ENCODE data around the gene MYBPH.

The MYBPH gene

DNA sequence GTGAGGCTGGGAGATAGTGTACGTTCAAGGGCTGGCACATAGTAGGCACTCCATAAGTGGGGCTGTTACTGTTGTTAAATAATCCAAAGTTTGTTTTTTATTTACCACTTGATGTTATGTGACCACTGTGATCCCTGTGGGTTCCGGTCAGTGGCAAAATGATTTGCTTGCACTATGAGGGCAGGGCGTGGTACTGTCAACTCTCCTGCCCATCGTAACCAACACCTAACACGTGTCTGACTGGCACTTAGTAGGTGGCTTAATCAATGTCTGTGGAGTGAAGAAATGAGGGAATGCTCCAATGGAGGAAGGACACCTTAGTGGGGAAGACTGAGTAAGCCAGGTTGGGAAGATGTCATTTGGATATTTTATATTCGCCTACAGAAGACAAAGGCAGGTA, 33.5 kb downstream of the MYBPH start:
- H3K4me1 ChIP-seq (ENCODE audit: control insufficient read depth, insufficient read depth, low read length): peaks cover 18% of the 10 kb centered on the region
- no peaks in the 10 kb centered on the region for H3K36me3 ChIP-seq (ENCODE audit: control insufficient read depth, insufficient read depth, low read length)
- no peaks in the 10 kb centered on the region for H3K9me3 ChIP-seq (ENCODE audit: control insufficient read depth, low read length)
- H3K27me3 ChIP-seq (ENCODE audit: control insufficient read depth, insufficient read depth, low read length, poor library complexity, severe bottlenecking): no peaks in the 10 kb centered on the region
- H3K4me3 ChIP-seq (ENCODE audit: insufficient read depth, low read depth, low read length): no peak overlapping the region
- no peak overlapping the region for H3K27ac ChIP-seq (ENCODE audit: insufficient read depth, low read depth, low read length, poor library complexity, severe bottlenecking)
- WGBS, 2 experiments: 97% methylated on average over 6 of the region's 6 CpGs

DNA sequence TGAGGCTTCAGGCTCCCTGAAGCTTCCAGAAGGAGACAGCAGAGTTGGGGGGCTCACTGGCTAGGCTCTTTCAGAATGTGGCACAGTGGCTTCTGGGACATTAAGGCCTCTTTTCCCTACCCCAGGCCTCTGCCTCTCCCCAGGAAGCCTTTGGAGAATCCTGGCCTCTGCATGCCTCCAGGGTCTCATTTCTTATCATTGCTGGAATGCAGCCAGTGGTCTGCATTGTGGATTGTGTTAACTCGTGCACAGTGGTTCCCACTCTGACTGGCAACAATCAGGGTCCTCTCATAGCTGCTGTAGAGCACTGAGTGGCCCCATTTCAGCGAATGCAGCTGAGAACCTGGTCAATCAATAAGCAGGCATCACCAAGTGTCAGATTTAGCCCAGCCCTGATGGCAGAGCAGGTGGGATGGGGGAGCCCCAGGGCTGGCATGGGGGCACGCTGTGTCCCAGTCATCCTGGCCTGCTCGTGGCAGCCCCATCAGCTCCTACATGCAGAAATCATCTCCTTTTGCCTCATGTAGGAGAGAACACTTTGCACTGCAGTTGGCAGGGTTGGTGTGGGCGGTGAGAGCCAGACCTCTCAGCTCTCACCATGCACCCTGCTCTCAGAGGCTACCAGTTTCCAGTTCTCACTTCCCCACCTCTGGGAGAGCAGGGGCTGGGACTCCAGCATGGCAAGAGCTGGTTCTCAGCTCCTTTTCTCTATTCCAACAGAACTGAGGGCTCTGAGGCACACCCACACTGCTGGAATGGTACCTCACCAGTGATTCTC, 34.7 kb downstream of the MYBPH start:
- Histone ChIP-seq H3K27me3 (ENCODE audit: control insufficient read depth, insufficient read depth, low read length, poor library complexity, severe bottlenecking) (no peaks in the 10 kb centered on the region), H3K27ac (ENCODE audit: insufficient read depth, low read depth, low read length, poor library complexity, severe bottlenecking) (no peak overlapping the region), H3K4me3 (ENCODE audit: insufficient read depth, low read depth, low read length) (no peak overlapping the region), H3K9me3 (ENCODE audit: control insufficient read depth, low read length) (no peaks in the 10 kb centered on the region), H3K36me3 (ENCODE audit: control insufficient read depth, insufficient read depth, low read length) (no peaks in the 10 kb centered on the region), H3K4me1 (ENCODE audit: control insufficient read depth, insufficient read depth, low read length) (peaks cover 17% of the 10 kb centered on the region)
- 82 to 83% methylated on average over 5 of the region's 5 CpGs for WGBS, 2 experiments

DNA sequence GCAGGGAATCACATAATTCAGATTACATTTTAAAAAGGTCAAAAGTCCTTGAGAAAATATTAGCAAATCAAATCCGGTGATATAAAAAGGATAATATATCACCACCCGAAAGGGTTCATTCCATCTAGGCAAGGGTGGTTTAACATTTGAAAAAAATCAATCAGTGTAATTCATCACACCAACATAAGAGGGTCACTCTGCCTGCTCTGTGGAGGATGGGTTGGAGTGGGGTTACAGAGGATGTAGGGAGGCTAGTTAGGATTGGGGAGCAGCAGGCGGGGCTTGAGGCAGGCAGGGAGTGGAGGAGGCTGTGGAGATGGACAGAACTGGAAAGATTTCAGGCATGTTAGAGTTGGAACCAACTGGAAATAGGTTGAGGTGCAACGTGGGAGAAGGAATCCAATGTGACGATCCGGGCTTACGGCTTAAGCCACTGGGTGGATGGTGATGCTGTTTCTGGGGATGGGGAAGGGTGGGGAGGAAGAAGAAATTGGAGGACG, 35.6 kb downstream of the MYBPH start:
- Histone ChIP-seq H3K4me3 (ENCODE audit: insufficient read depth, low read depth, low read length) (no peak overlapping the region), H3K9me3 (ENCODE audit: control insufficient read depth, low read length) (no peaks in the 10 kb centered on the region), H3K36me3 (ENCODE audit: control insufficient read depth, insufficient read depth, low read length) (no peaks in the 10 kb centered on the region), H3K27me3 (ENCODE audit: control insufficient read depth, insufficient read depth, low read length, poor library complexity, severe bottlenecking) (no peaks in the 10 kb centered on the region), H3K27ac (ENCODE audit: insufficient read depth, low read depth, low read length, poor library complexity, severe bottlenecking) (no peak overlapping the region), H3K4me1 (ENCODE audit: control insufficient read depth, insufficient read depth, low read length) (peaks cover 13% of the 10 kb centered on the region)
- 89 to 94% methylated on average over 8 of the region's 8 CpGs for WGBS, 2 experiments

DNA sequence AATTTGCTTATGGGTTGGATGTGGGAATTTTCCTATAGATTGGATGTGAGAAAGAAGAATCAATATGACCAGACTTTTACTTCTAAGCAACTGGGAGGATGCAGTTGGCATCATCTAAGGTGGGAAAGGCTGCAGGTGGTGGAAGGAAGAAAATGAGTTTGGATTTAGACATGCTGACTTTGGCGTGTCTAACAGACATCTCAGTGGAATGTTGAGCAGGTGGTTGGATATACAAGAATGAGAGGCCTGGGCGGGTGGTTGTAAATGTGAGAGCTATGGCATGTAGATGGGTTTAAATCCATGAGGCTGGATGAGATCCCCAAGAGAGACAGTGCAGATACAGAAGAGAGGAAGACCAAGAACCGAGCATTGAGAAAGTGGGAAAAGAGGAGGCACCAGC, 37.6 kb downstream of the MYBPH start:
- Histone ChIP-seq H3K4me1 (ENCODE audit: control insufficient read depth, insufficient read depth, low read length) (peaks cover 18% of the 10 kb centered on the region), H3K27ac (ENCODE audit: insufficient read depth, low read depth, low read length, poor library complexity, severe bottlenecking) (no peak overlapping the region), H3K36me3 (ENCODE audit: control insufficient read depth, insufficient read depth, low read length) (no peaks in the 10 kb centered on the region), H3K27me3 (ENCODE audit: control insufficient read depth, insufficient read depth, low read length, poor library complexity, severe bottlenecking) (no peaks in the 10 kb centered on the region), H3K4me3 (ENCODE audit: insufficient read depth, low read depth, low read length) (no peak overlapping the region), H3K9me3 (ENCODE audit: control insufficient read depth, low read length) (no peaks in the 10 kb centered on the region)
- 90 to 97% methylated on average over 3 of the region's 3 CpGs for WGBS, 2 experiments

DNA sequence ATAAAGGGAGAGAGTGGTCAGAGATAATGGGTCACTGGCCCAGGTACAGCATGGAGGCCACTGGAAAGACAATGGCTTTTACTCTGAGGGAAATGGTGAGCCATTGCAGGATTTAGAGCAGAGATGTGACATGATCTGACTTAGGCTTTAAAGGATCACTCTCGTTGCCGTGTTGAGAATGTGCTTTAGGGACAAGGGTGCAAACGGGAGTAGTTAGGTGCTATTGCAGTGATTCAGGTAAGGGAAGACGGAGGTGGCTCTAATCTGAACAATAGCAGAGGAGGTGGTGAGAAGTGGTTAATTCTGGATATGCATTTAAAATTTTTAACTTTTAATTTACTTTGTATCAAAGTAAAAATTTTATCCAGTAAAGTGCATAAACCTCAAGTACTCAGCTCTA, 38.3 kb downstream of the MYBPH start:
- H3K36me3 ChIP-seq (ENCODE audit: control insufficient read depth, insufficient read depth, low read length): no peaks in the 10 kb centered on the region
- H3K27me3 ChIP-seq (ENCODE audit: control insufficient read depth, insufficient read depth, low read length, poor library complexity, severe bottlenecking): no peaks in the 10 kb centered on the region
- H3K9me3 ChIP-seq (ENCODE audit: control insufficient read depth, low read length): no peaks in the 10 kb centered on the region
- no peak overlapping the region for H3K27ac ChIP-seq (ENCODE audit: insufficient read depth, low read depth, low read length, poor library complexity, severe bottlenecking)
- H3K4me1 ChIP-seq (ENCODE audit: control insufficient read depth, insufficient read depth, low read length): peaks cover 18% of the 10 kb centered on the region
- no peak overlapping the region for H3K4me3 ChIP-seq (ENCODE audit: insufficient read depth, low read depth, low read length)
- 95 to 96% methylated on average over 4 of the region's 4 CpGs for WGBS, 2 experiments

DNA sequence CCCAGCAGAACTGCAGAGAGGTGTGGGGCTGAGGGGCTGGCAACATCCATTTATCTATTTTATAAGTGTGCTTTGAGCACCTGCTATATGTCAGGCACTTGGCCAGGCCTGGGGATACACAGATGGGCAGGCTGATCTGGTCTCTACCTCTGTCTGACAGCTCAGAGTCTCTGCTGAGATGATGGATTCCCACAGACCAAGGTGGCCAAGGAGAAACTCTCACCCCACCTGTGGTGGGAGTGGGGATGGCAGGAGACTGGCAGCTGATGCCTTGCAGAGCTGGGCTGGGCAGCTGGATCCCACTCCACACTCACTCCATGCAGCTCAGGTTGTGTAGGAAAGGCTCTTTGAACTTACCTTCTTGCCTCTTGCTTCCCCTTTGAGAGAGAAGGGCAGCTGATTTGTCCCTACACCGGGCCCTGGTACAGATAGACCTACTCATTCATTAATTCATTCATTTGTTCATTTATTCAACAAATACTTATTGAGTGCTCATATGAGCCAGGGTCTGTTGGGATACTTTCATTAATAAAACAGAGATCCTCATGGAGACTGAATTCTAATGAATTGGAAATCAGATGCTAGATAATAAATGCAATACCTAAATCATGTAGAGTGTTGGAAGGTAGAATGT, 39.1 kb downstream of the MYBPH start:
- no peaks in the 10 kb centered on the region for H3K9me3 ChIP-seq (ENCODE audit: control insufficient read depth, low read length)
- no peaks in the 10 kb centered on the region for H3K27me3 ChIP-seq (ENCODE audit: control insufficient read depth, insufficient read depth, low read length, poor library complexity, severe bottlenecking)
- H3K36me3 ChIP-seq (ENCODE audit: control insufficient read depth, insufficient read depth, low read length): no peaks in the 10 kb centered on the region
- WGBS, 2 experiments: 86 to 100% methylated on average over 1 of the region's 1 CpG
- no peak overlapping the region for H3K4me3 ChIP-seq (ENCODE audit: insufficient read depth, low read depth, low read length)
- no peak overlapping the region for H3K27ac ChIP-seq (ENCODE audit: insufficient read depth, low read depth, low read length, poor library complexity, severe bottlenecking)
- H3K4me1 ChIP-seq (ENCODE audit: control insufficient read depth, insufficient read depth, low read length): peaks cover 18% of the 10 kb centered on the region

DNA sequence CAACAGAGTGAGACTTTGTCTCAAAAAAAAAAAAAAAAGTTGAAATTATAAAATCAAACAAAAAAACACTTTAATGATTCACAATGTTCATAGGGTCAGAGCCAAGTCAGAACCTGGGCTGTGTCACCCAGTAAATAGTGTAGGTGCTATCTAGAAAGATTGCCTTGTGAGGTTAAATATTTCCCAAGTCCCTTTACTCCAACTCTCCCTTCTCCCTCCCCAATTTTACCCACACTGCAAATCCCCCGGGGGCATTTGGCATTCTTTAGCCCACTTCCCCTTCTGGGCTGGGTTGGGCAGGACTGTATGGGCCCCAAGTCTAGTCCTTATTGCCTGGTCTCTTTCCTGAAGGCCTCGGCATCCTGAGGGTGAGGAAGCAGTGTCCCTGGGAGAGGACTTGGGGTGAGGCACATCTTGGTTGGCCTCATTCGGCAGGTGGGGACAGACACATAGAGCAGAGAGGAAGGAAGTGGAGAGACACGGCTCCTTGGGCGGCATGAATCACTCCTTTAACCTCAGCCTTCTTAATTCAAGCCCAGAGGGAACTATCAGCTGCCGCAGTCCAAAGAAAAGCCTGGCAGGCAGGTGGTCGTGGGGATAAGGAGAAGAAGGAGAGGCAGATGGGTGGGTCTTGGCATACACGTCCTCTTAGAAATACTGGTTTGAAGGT, 39.9 kb downstream of the MYBPH start:
- WGBS, 2 experiments: 80 to 81% methylated on average over 8 of the region's 8 CpGs
- Histone ChIP-seq H3K9me3 (ENCODE audit: control insufficient read depth, low read length) (no peaks in the 10 kb centered on the region), H3K27ac (ENCODE audit: insufficient read depth, low read depth, low read length, poor library complexity, severe bottlenecking) (no peak overlapping the region), H3K27me3 (ENCODE audit: control insufficient read depth, insufficient read depth, low read length, poor library complexity, severe bottlenecking) (no peaks in the 10 kb centered on the region), H3K36me3 (ENCODE audit: control insufficient read depth, insufficient read depth, low read length) (no peaks in the 10 kb centered on the region), H3K4me1 (ENCODE audit: control insufficient read depth, insufficient read depth, low read length) (peaks cover 13% of the 10 kb centered on the region), H3K4me3 (ENCODE audit: insufficient read depth, low read depth, low read length) (no peak overlapping the region)

DNA sequence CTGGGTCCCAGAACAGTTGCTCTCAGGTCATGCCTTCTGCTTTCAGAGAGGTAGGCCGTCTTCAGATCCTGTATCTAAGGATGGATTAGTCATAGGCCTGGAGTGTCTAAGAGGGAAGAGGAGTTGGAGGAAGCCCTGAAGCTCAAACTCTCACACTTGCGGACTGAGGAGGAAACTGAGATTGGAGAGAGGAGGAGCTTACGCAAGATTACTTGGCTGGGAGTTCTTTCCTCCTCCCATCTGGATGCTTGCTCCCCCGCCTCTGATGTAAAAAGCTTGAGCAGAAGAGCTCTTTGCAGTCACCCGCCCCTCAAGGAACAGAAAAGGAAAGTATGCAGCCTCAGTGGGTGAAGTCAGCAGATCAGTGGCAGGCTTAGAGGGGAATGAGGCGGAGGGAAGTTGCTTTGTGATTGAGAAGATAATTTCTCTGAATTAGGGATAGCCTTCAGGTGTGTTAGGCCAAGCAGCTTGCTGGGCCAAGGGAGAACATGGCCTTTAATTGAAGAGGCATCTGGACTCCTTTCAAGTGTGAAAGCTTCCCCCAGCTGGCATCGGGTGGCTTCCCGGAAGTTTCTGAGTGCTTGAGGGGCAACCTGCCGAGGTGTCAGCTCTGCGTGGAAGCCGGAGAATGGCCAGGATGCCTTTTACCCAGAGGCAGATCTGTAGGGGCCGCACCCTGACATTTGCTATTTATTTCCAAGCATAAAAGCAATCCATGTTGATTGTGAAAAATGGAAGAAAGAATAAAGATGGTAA, 41.5 kb downstream of the MYBPH start:
- H3K9me3 ChIP-seq (ENCODE audit: control insufficient read depth, low read length): no peaks in the 10 kb centered on the region
- 78 to 82% methylated on average over 11 to 12 of the region's 12 CpGs for WGBS, 2 experiments
- H3K36me3 ChIP-seq (ENCODE audit: control insufficient read depth, insufficient read depth, low read length): no peaks in the 10 kb centered on the region
- peaks cover 3% of the 10 kb centered on the region for H3K27me3 ChIP-seq (ENCODE audit: control insufficient read depth, insufficient read depth, low read length, poor library complexity, severe bottlenecking)
- H3K4me3 ChIP-seq (ENCODE audit: insufficient read depth, low read depth, low read length): no peak overlapping the region
- H3K27ac ChIP-seq (ENCODE audit: insufficient read depth, low read depth, low read length, poor library complexity, severe bottlenecking): no peak overlapping the region
- peaks cover 9% of the 10 kb centered on the region for H3K4me1 ChIP-seq (ENCODE audit: control insufficient read depth, insufficient read depth, low read length)

DNA sequence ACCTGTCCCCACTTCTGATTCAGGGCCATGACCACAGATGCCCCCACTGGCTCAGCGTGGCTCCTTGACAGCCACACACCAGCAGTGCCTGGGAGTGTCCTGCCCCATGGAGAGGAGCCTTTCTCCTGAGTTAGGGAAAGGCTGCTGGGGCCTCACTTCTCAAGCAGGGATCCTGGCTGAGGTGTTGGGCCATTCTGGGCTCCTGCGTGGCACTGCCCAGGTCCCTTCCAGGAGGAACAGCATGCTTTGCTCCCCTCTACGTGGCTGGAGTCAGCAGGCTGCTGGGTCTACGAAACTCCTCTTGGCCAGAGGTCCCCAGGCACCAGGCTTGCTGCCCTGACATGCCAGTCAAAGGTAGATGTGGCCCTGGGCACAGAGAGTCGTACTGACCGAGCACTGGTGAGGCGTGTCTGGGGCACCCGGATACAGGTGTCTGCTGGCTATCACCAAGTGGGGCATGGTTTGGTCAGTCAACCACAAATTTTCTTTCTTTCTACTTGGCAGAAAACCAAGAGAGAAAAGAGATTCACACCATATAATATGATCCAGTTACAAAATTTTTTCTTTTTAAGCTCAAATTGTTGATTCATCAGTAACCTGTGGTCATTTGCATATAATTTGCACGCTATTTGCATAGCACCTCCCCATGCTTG, 44.0 kb downstream of the MYBPH start:
- Histone ChIP-seq H3K27ac (ENCODE audit: insufficient read depth, low read depth, low read length, poor library complexity, severe bottlenecking) (no peak overlapping the region), H3K36me3 (ENCODE audit: control insufficient read depth, insufficient read depth, low read length) (no peaks in the 10 kb centered on the region), H3K9me3 (ENCODE audit: control insufficient read depth, low read length) (no peaks in the 10 kb centered on the region), H3K27me3 (ENCODE audit: control insufficient read depth, insufficient read depth, low read length, poor library complexity, severe bottlenecking) (peaks cover 28% of the 10 kb centered on the region), H3K4me3 (ENCODE audit: insufficient read depth, low read depth, low read length) (no peak overlapping the region), H3K4me1 (ENCODE audit: control insufficient read depth, insufficient read depth, low read length) (peaks cover 21% of the 10 kb centered on the region)
- 93 to 95% methylated on average over 9 of the region's 9 CpGs for WGBS, 2 experiments

All from ectodermal cell (in vitro differentiated cells).